K562 (cell line): Measurements from ENCODE around the gene EXOC4. TPM values are rescaled to one million over a fixed set of nuclear protein-coding genes. Genes with fewer than 3 reads are reported as not detected.

Source experiments
- E2F4 ChIP-seq: sonication (generic); formaldehyde crosslinking; IDR thresholded peaks from 2 replicates; pipeline ENCODE4 v1.8.0; 2022; ENCODE audit warnings: mild to moderate bottlenecking, low read depth, missing genetic modification reagents
- EP300 ChIP-seq: IDR thresholded peaks from 2 replicates; pipeline ENCODE4 v1.6.1; 2012; ENCODE audit warnings: low read length, improper control_type of control experiment
- HCFC1 ChIP-seq: IDR thresholded peaks from 2 replicates; pipeline ENCODE4 v1.6.1; 2012; ENCODE audit warnings: low read depth, low read length, improper control_type of control experiment
- NR4A1 ChIP-seq, 2 experiments: fragments of 250-450 bp in 1 of 2; fragments of 450-650 bp in 1 of 2; sonication (Bioruptor Pico) in 1 of 2; IDR thresholded peaks; 2 replicates each; pipeline versions ENCODE4 v1.4.0 to v1.6.1; 2016 to 2020; ENCODE audit warnings: mild to moderate bottlenecking in 2 of 2, missing compliant biosample characterization in 1 of 2, missing genetic modification characterization in 1 of 2, moderate library complexity in 1 of 2
- PHB ChIP-seq: fragments of 250-450 bp; sonication (Bioruptor Pico); IDR thresholded peaks from 2 replicates; pipeline ENCODE4 v1.5.0; 2021
- POLR3G ChIP-seq: IDR thresholded peaks from 2 replicates; pipeline ENCODE4 v1.6.1; 2011; ENCODE audit not compliant: insufficient read length, insufficient replicate concordance; ENCODE audit errors: extremely low read depth
- ZNF318 ChIP-seq, 2 experiments: fragments of 450-650 bp; IDR thresholded peaks; 2 replicates each; pipeline ENCODE4 v1.6.1; 2016; ENCODE audit warnings: mild to moderate bottlenecking in 2 of 2, borderline replicate concordance in 1 of 2, low read depth in 1 of 2, moderate library complexity in 1 of 2
- ZNF41 ChIP-seq: fragments of 250-450 bp; sonication (Bioruptor Pico); conservative IDR thresholded peaks from 2 replicates; pipeline ENCODE4 v1.4.0; 2020; ENCODE audit warnings: mild to moderate bottlenecking
- polyA plus RNA-seq, 8 experiments: library from polyadenylated mRNA; depleted of rRNA in 4 of 8; stranded (reverse) in 5 of 8; unstranded in 3 of 8; fragments of >200 nt; fragmentation: Nextera tagmentation in 2 of 8; fragmentation: Illumina TruSeq in 1 of 8; extraction: Ambion mirVana in 2 of 8; extraction: Trizol in 1 of 8; gene quantifications; 2 replicates each; pipeline versions ENCODE4 v1.2.1 to v1.2.3, GENCODE V29; 2011 to 2014; ENCODE audit warnings: inconsistent platforms in 1 of 8, missing spikeins in 1 of 8
- total RNA-seq, 7 experiments: library from RNA; depleted of rRNA in 6 of 7; stranded (reverse); fragments of >200 nt in 6 of 7; fragmentation: Illumina TruSeq in 2 of 7; extraction: Trizol in 2 of 7; gene quantifications; 2 replicates each; pipeline versions ENCODE4 v1.2.1 to v1.2.3, GENCODE V29; 2011 to 2021; ENCODE audit warnings: low replicate concordance in 1 of 7

Gene EXOC4
- total and polyA plus RNA-seq, 9 of the 15 experiments (the other 6 are each of a cell fraction or from before 2014, with no cell fraction given) = 18.5 to 73.1 (median 46.6) TPM

- no peak for TF ChIP-seq ZNF318 (IDR thresholded peaks at IDR 0.05; ENCODE audit: borderline replicate concordance in 1 of 2, low read depth in 1 of 2)
- no peak for TF ChIP-seq POLR3G
- TF ChIP-seq E2F4 = no peak
- no peak for TF ChIP-seq EP300
- TF ChIP-seq HCFC1 = no peak
- no peak for TF ChIP-seq NR4A1 (CRISPR knock-in tag; IDR thresholded peaks at IDR 0.05)
- no peak for TF ChIP-seq NR4A1 (tag; IDR thresholded peaks at IDR 0.05)
- TF ChIP-seq PHB = no peak
- no peak for TF ChIP-seq ZNF41 (CRISPR knock-in tag)
These were observed 421.3 kb downstream of the EXOC4 start (continued) for GRCh38 chr7:133674079-133674763.
